ENCODE data around the gene FADS6. TPM values are rescaled to one million over a fixed set of nuclear protein-coding genes. Genes with fewer than 3 reads are reported as not detected.

The FADS6 gene
- total RNA-seq, 4 donors from 2014 or later, result 4.9 to 19.9 (median 6.8) TPM

DNA sequence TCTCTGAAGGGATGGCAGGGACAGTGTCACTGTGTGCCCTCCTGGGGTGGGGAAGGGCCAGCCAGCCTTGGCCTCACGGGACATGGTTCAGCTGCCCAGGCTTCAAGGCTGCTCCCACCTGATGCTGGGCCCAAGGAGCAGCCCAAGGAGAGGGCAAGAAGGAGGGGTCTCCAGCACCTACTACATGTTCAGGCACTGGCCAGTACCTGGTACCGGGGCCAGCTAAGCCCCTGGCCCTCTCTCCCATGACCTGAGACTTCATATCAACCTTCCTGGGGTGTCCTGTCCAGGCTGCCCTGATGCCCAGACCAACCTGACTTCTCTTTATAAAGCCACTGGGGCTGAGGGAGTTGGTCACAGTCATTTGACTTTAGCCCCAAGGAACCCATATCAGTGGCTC lies 28.3 kb upstream of the FADS6 start:
- DNase-seq (ENCODE audit: low spot score in 2 of 2), result no peak
- TF ChIP-seq, protein P1, sequence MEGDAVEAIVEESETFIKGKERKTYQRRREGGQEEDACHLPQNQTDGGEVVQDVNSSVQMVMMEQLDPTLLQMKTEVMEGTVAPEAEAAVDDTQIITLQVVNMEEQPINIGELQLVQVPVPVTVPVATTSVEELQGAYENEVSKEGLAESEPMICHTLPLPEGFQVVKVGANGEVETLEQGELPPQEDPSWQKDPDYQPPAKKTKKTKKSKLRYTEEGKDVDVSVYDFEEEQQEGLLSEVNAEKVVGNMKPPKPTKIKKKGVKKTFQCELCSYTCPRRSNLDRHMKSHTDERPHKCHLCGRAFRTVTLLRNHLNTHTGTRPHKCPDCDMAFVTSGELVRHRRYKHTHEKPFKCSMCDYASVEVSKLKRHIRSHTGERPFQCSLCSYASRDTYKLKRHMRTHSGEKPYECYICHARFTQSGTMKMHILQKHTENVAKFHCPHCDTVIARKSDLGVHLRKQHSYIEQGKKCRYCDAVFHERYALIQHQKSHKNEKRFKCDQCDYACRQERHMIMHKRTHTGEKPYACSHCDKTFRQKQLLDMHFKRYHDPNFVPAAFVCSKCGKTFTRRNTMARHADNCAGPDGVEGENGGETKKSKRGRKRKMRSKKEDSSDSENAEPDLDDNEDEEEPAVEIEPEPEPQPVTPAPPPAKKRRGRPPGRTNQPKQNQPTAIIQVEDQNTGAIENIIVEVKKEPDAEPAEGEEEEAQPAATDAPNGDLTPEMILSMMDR (IDR thresholded peaks at IDR 0.05), result no peak
- no peak for TF ChIP-seq POLR2A (IDR thresholded peaks at IDR 0.05)
- H3K4me3 ChIP-seq (ENCODE audit: low read depth, poor library complexity, severe bottlenecking), result no peak overlapping the region
- intact Hi-C loops (cut with DNase I; ENCODE audit: low total_unique reads), result loop anchor here (2.0 kb wide), 1 partner anchor 37 kb away; no protein-coding TSS in a partner anchor
- 95% methylated on average over 2 of the region's 2 CpGs; no CpG with 5 or more reads in 1 of the 2 donors for WGBS, 2 donors

DNA sequence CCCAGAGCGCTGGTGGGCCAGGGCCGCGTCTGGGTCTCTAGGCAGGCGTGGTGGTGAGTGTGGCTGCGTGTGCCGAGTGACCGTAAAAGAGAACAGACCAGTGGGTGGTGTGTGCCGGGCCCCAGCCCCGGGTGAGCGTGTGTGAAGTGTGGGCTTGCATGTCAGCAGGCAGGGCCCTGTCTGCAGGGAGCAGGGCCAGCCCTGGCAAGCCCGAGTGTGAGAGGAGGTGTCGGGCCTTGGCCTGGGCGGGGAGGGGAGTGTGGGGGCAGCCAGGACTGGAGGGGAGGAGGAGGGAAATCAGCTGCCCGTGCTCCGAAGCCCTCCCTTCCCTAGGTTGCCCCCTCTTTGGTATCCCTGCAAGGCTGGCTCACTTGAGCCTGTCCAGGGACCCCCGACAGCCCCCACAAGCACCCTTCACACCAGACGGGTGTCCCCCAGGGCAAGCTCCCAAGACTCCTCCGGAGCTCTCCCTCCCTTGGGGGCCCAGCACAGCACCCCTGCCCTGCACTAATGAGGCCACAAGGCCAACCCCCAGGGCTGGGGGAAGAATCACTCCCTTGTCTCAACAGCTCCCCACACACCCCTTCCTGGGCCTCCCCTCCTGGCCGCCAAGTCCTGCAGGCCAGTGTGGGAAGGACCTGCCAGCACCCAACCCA lies 27.7 kb upstream of the FADS6 start:
- WGBS, 2 donors, result 30 to 36% methylated on average over 19 of the region's 19 CpGs
- TF ChIP-seq, protein P1 (IDR thresholded peaks at IDR 0.05), result no peak
- no peak for TF ChIP-seq POLR2A (IDR thresholded peaks at IDR 0.05)
- intact Hi-C loops (cut with DNase I; ENCODE audit: low total_unique reads), result no loop called here
- no peak overlapping the region for H3K4me3 ChIP-seq (ENCODE audit: low read depth, poor library complexity, severe bottlenecking)
- DNase-seq (ENCODE audit: low spot score in 2 of 2), result no peak

DNA sequence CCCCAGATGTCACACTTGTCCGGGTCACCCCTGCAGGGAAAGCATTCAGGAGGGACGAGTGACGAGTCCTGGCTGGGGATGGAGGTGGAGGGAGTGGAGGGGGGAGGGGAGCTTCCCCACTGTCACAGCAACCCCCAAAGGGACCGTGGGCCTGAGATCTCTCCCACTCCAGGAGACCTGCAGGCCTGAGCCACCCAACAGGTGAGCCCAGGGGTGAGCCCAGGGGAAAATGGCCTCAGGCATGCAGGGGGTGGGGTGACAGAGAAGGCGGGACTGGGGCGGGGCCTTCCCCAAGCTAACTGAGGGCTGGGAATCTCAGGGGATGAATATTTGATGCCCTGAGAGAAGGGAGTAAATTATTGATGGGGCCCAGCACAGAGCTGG lies 27.2 kb upstream of the FADS6 start:
- no peak for DNase-seq (ENCODE audit: low spot score in 2 of 2)
- 39 to 44% methylated on average over 5 to 6 of the region's 6 CpGs for WGBS, 2 donors
- no peak overlapping the region for H3K4me3 ChIP-seq (ENCODE audit: low read depth, poor library complexity, severe bottlenecking)
- intact Hi-C loops (cut with DNase I; ENCODE audit: low total_unique reads), result no loop called here
- no peak for TF ChIP-seq POLR2A (IDR thresholded peaks at IDR 0.05)
- TF ChIP-seq, protein P1 (IDR thresholded peaks at IDR 0.05), result no peak

DNA sequence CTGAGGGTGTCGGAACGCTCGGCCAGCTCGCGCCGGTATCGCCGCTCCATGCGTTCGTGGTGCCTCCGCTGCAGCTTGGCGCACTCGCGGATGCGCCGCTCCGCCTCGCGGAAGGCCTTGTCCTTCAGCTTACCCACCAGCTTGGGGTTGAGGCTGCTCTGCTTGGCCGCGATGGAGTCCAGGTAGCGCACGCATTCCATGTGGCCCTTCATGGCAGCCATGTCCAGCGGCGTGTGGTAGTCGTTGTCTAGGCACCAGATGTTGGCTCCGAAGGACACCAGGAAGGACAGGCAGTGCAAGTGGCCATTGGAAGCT lies 26.8 kb upstream of the FADS6 start:
- DNase-seq (ENCODE audit: low spot score in 2 of 2), result no peak
- intact Hi-C loops (cut with DNase I; ENCODE audit: low total_unique reads), result no loop called here
- TF ChIP-seq, protein P1 (IDR thresholded peaks at IDR 0.05), result no peak
- TF ChIP-seq POLR2A (IDR thresholded peaks at IDR 0.05), result no peak
- H3K4me3 ChIP-seq (ENCODE audit: low read depth, poor library complexity, severe bottlenecking), result no peak overlapping the region
- WGBS, 2 donors, result 89 to 95% methylated on average over 26 to 27 of the region's 27 CpGs

DNA sequence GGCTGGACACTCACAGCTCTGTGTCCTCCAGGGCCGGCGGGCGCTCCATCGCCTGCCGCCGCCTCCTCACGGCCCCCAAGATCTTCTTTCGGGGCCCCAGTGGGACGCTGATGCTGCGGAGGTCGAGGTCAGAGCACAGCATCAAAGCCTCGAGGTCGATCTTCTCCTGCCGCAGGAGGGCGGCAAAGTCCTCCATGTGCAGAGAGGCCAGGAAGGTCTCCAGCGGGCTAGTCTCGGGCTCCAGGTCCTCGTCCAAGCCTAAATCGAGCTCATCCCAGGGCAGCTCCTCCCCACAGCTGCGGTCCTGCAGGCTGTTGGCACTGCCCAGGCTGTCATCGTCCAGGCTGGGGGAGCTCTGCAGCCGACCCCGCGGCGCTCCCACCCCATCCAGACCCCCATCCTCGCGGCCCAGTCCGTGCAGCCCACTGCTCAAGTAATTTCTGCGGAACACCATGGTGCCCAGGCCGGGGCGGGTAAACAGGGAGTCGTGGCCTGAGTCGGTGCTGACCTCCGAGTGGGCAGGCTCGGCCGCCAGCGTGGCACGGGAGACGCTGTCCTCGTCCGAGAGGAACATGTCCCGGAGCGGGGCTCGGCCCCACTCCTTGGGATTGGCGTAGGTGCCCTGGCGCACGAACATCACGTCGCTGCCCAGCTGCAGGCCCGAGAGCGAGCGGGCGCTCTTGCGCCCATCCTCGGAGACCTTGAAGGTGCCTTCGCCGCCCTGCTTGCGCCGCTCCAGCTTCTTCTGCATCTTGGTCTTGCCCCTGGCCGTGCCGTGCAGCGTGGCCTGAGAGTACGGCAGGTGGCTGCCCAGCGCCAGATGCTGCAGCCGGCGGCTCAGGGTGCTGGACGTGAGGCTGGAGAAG lies 26.2 kb upstream of the FADS6 start:
- TF ChIP-seq POLR2A (IDR thresholded peaks at IDR 0.05), result no peak
- intact Hi-C loops (cut with DNase I; ENCODE audit: low total_unique reads), result no loop called here
- no peak overlapping the region for H3K4me3 ChIP-seq (ENCODE audit: low read depth, poor library complexity, severe bottlenecking)
- 75 to 86% methylated on average over 57 to 60 of the region's 67 CpGs for WGBS, 2 donors
- no peak for DNase-seq (ENCODE audit: low spot score in 2 of 2)

DNA sequence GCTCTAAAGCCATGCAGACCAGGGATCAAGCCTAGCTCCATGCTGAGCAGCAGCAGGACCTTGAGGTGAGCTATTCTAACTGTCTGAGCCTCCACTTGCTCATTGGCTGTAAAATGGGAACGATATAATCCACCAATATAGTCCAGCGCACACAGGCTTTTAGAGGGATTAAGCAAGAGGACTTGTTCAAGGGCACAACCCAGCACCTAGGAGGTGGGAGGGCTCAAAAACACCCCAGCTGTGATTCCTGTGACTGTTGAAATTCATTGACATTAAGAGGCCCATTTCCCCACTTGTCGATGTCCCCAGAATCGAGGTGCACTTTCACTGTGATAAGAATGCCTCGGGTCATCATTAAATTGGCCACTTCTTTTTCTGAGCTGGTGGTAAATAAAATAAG lies 25.5 kb upstream of the FADS6 start:
- WGBS, 2 donors, result 86 to 91% methylated on average over 5 of the region's 5 CpGs
- DNase-seq (ENCODE audit: low spot score in 2 of 2), result no peak
- intact Hi-C loops (cut with DNase I; ENCODE audit: low total_unique reads), result no loop called here
- H3K4me3 ChIP-seq (ENCODE audit: low read depth, poor library complexity, severe bottlenecking), result no peak overlapping the region
- no peak for TF ChIP-seq POLR2A (IDR thresholded peaks at IDR 0.05)
- TF ChIP-seq, protein P1 (IDR thresholded peaks at IDR 0.05), result no peak
